SH-SY5Y (cell line): Measurements from ENCODE around the gene ANKRD49.

Experiments used
- GATA2 ChIP-seq: IDR thresholded peaks from 2 replicates; pipeline ENCODE4 v1.6.1; 2011; ENCODE audit warnings: mild to moderate bottlenecking, low read depth, low read length
- GATA3 ChIP-seq: IDR thresholded peaks from 2 replicates; pipeline ENCODE4 v1.6.1; 2011; ENCODE audit warnings: low read depth, mild to moderate bottlenecking, low read length, moderate library complexity

ANKRD49 gene

GRCh38 chr11:94481342-94481741 lies 12.4 kb upstream of the ANKRD49 start:
- TF ChIP-seq GATA3 (no peak), GATA2 (no peak)

DNA sequence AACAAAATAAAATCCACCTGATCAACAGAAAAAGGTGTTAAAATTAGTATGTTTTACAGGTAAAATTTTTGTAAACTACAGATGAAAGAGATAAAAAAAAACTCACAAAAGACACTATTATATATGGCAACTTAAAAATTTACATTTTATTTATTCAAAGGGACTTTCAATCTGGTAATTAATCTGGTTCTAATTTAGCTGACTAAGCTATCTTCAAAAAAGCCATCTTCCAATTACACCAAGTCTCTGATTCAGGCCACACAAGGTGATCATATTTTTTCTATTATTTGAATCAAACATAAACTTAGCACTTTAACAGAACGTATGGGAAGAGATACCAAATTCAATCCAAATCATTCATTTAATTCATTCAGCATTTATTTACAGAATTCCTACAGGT lies 7.7 kb upstream of the ANKRD49 start:
- no peak for TF ChIP-seq GATA2
- TF ChIP-seq GATA3, result no peak

GRCh38 chr11:94494126-94494680 lies 419 bp downstream of the ANKRD49 start:
- TF ChIP-seq GATA2, result no peak
- TF ChIP-seq GATA3, result no peak

- no peak for TF ChIP-seq GATA3
- TF ChIP-seq GATA2, result no peak
Measured at GRCh38 chr11:94500181-94500580, 6.4 kb downstream of the ANKRD49 start.

- TF ChIP-seq GATA3 (no peak), GATA2 (no peak)
Measured at GRCh38 chr11:94501522-94501921, 7.7 kb downstream of the ANKRD49 start.

DNA sequence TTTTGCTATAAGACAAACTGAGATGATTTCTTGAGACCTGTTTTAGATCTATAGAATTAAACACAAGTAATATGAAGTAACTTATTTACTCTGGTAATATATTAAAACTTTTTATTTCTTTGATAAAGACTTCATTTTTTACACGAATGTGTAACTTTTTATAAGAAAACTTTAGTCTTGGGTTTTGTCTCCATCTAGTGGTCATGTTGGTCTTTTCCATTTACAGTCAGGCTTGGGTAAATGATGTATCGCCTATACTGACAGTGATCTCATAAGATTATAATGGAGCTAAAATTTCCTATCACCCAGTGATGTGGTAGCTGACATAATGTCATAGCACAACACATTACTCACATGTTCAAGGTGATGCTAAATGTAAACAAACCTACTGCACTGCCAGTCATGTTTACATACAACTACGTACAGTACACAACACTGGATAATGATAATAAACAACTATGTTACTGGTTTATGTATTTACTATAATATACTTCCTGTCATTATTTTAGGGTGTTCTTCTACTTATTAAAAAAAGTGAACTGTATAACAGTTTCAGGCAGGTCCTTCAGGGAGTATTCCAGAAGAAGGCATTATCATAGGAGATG lies 11.0 kb downstream of the ANKRD49 start:
- TF ChIP-seq GATA3, result no peak
- no peak for TF ChIP-seq GATA2

- TF ChIP-seq GATA3 (no peak), GATA2 (no peak)
Measured at GRCh38 chr11:94507485-94507884, 13.7 kb downstream of the ANKRD49 start.

DNA sequence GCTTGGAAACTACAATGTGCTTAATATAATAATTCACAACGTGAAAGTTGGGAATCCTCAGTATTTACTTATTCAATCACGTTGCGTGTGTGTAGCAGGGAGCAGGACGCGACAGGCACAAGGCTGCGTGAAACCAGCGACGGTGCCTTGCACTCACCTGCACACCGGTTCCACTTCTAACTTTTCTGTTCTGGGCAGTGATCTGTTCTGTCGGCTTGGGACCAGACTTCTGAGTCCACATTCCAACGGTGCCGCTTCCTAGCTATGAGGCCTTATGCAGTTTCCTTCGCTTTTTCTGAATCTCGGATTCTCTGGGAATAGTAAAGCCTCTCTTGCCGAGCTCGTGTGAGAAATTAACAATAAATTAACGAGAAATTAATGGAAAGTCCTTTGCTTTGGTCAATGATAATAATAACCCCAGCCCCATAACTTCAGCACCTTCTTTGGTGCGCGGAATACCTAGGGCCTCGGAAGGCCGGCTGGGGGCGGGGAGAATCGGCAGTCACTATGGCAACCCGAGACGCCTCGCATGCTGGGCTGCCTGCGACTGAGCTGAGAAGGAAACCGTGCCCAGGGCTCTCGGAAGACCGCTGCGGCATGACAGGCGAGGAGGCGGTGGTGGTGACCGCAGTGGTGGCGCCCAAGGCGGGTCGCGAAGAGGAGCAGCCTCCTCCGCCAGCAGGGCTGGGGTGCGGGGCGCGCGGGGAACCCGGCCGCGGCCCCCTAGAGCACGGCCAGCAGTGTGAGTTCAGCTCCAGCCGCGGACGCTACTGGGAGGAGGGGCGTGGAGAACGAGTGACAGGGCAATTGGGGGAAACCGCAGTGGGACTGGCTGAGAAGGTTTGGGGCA lies 18.4 kb downstream of the ANKRD49 start, which contains the start of gene C11orf97:
Gene C11orf97 (plus strand): TSS at position 530 of the 850 bp plus-strand sequence. CDS start 68 bp downstream, at position 598.
- TF ChIP-seq GATA3, result no peak
- TF ChIP-seq GATA2, result no peak

GRCh38 chr11:94513091-94513490 lies 19.3 kb downstream of the ANKRD49 start:
- no peak for TF ChIP-seq GATA3
- no peak for TF ChIP-seq GATA2

GRCh38 chr11:94515398-94515797 lies 21.6 kb downstream of the ANKRD49 start:
- TF ChIP-seq GATA3 (no peak), GATA2 (no peak)

GRCh38 chr11:94516725-94517124 lies 22.9 kb downstream of the ANKRD49 start:
- TF ChIP-seq GATA3, result no peak
- no peak for TF ChIP-seq GATA2

DNA sequence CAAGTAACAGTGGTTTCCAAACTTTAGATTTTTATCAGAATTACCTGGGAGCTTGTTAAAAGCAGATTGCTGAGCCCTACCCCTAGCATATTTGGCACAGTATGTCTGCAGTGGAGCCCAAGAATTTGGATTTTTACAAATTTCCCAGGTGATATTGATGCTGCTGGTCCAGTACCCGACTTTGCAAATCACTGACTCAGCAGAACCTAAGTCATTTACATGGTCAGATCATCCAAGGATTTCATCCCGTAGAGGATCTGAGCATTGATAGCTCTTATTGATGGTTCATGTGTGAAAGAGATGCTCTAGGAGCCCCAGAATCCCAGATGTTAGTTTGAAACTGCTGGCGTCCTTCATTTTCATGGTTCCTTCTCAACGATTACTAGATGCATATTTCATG lies 24.5 kb downstream of the ANKRD49 start:
- no peak for TF ChIP-seq GATA3
- no peak for TF ChIP-seq GATA2

DNA sequence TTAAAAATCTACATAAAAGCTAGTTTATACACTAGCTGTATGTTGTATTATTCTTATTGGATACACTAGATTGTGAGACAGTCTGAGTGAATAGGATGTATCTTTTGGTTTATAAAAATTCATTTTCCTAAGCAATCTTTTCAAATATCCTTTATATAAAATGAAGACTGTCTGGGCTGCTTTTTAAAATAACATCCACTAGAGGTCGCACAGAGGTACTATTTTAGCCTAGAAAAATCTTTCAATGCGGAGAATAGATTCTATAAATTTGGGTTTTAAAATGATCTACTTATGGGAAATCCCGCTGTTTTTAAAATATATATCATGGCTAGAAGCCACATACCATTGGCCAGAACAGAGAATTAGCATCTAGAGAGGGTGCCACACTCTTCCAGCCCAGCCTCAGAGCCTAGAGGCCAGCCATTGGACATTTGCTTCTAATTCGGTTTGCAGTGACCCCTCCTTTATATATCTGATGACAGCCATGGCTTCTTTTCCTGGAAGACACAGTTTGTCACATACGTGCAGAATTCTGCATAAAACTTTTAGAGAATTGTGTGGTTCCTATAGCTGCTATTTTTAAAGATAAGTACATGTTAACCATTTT lies 25.8 kb downstream of the ANKRD49 start:
- TF ChIP-seq GATA3 (no peak), GATA2 (no peak)

DNA sequence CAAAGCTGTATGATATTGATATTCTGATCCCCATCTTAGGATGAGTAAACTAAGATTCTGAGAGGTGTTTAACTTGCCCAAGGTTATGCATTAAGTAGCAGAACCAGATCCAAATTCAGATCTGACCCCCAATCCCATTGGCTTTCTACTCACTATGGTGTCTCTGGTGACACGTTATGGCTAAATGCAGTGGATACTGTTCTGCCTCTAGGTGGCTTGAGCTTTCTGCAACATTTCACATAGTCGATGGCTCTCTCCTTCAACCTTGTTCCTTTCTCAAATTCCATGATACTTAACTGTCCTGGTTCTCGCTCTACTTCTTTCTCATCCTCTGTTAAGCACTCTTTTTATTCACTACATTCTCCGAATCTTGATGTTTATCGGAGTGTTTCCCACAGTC lies 27.9 kb downstream of the ANKRD49 start:
- TF ChIP-seq GATA2, result no peak
- no peak for TF ChIP-seq GATA3

GRCh38 chr11:94524341-94524740 lies 30.6 kb downstream of the ANKRD49 start:
- no peak for TF ChIP-seq GATA2
- TF ChIP-seq GATA3, result no peak
